ENCODE results near the gene ZMYND15.
A peak's percentile ranks its signal among the peaks of the same experiment; 100 is the strongest.

The ZMYND15 gene

DNA sequence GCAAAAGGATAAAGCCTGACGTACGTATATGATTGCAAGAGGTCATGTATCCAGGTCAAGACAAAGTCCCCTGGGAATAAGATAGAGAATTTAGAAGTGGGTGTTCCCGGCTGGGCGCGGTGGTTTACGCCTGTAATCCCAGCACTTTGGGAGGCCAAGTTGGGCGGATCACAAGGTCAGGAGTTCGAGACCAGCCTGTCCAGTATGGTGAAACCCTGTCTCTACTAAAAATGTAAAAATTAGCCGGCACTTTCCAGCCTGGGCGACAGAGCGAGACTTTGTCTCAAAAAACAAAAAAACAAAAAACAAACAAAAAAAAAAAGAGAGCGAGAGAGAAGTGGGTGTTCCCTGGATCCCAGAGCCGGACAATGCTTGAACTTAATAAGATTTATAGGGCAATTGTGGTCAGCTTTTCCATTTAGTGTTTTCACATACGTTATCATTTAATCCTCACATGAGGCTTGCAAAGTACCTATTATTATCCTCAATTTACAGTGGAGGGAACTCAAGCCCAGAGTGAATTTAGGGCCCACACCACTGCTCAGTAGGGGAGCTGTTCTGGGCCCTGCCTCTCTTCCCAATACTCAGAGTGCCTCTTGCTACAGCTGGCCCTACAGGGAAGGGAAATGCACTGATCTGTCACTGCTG, 48.6 kb downstream of the ZMYND15 start:
- no peak for DNase-seq

DNA sequence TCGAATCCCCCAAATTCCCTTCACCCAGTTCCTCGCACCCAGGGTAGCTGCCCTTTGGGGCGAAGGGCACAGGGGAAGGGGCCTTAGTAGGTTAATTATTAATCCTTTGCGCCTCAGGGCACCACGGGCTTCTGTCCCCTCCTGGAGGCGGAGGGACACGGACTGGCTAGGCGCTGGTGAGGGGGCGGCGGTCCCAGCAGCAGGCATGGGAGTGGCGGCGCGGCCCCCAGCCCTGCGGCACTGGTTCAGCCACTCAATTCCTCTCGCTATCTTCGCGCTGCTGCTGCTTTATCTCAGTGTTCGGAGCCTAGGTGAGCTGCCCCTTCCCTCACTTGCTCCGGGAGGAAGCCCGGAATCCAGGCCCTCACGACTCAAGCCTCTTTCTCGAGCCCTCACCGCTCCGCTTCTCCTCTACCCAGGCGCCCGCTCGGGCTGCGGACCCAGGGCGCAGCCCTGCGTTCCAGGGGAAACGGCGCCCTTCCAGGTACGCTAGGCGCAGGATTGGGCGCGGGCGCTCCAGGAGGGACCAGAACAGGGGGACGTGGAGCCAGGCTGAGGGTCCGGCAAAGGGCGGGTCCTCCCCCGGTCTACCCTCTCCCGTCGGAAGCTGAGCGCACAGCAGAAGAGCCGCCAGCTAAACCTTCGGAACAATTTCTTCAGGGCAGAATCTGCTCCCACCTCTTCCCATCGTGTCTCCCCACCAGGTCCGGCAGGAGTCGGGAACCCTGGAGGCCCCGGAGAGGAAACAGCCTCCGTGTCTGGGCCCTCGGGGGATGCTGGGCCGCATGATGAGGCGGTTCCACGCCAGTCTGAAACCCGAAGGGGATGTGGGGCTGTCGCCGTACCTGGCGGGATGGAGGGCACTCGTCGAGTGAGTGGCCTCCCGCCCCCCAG, 49.4 kb downstream of the ZMYND15 start, which contains the start of gene GLTPD2:
GLTPD2 (plus strand) TSS at position 158 of the 894 bp plus-strand sequence; CDS start at position 206, 48 bp downstream.
- DNase-seq = no peak

DNA sequence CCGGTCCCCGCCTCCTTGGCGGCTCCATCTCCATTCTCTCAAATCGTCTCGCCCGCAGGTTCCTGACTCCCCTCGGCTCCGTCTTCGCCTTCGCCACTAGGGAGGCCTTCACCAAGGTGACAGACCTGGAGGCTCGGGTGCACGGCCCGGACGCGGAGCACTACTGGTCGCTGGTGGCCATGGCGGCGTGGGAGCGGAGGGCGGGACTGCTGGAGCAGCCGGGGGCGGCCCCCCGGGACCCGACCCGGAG, 50.0 kb downstream of the ZMYND15 start:
- DNase-seq = no peak

DNA sequence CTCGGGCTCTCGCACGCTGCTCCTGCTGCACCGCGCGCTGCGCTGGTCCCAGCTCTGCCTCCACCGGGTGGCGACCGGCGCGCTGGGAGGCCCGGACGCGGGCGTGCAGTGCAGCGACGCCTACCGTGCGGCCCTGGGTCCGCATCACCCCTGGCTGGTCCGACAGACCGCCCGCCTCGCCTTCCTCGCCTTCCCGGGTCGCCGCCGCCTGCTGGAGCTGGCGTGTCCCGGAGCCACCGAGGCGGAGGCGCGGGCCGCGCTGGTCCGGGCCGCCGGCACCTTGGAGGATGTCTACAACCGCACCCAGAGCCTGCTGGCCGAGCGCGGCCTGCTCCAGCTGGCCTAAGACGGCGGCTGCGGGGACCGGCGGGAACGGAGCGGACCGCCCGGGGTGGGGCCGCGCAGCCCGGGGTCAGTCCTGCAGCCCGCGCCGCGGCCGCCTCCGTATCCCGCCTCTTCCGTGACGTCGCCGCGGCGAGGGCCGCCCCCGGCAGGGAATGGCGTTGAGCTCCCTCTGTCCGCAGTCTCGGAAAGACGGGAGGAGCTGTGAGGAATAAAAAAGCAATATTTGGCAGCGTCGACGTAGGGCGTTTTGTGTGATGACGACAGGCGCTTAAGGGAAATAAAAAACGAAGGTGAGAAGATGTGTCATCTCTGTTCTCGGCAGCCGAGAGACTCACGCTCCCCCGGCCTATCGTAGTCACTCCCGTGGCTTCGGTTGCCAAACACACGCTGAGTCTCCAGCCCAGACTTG, 50.5 kb downstream of the ZMYND15 start:
- DNase-seq = peak; percentile 80

- no peak for DNase-seq
Measured at GRCh38 chr17:4790705-4791088, 51.1 kb downstream of the ZMYND15 start.

DNA sequence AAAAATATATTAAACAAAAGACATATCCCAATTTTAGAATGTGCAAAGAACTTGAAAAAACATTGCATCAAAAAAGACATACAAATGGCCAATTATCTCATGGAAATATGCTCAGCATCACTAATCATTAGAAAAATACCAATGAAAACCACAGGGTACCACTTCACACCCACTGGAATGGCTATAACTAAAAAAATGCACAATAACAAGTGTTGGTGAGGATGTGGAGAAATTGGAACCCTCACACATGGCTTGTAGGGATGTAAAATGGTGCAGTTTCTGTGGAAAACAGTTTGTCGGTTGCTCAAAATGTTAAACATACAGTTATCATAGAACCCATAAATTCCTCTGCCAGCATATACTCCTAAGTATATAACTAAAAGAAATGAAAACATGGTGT, 55.5 kb downstream of the ZMYND15 start:
- DNase-seq = no peak
